ENCODE data around the gene CHMP4B. TPM values are rescaled to one million over a fixed set of nuclear protein-coding genes. Genes with fewer than 3 reads are reported as not detected.

The CHMP4B gene
- total RNA-seq, 4 donors from 2014 or later = 90.8 to 116 (median 100) TPM

DNA sequence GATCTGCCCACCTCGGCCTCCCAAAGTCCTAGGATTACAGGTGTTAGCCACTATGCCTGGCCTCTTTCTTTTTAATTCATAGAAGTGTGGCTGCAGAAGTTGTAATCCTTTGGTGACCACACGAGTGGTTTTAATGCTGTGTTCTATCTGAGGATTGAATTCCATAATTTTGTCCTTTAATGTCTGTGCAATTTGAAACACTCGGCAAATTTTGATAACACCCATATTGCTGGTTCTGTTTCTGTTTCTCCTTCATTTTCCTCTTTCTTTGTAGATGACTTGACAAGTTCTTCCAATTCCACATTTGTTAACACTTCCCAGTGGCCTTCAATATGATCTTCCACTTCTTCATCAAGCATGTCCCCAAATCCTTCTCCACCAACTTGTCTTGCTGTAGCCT, 2.8 kb upstream of the CHMP4B start:
- Histone ChIP-seq H3K36me3 (no peaks in the 10 kb centered on the region), H3K9me3 (no peaks in the 10 kb centered on the region), H3K27ac (replicated peaks in 1 of 4) (no peak overlapping the region), H3K4me3 (no peak overlapping the region), H3K27me3 (no peaks in the 10 kb centered on the region), H3K4me1 (peaks cover 9 to 18% (median 15%) of the 10 kb centered on the region in 4 donors)
- TF ChIP-seq POLR2AphosphoS5 (IDR thresholded peaks at IDR 0.05) (no peak), POLR2A (IDR thresholded peaks at IDR 0.05; ENCODE audit: low read depth) (no peak), EP300 (IDR thresholded peaks at IDR 0.05) (no peak)
- TF ChIP-seq, protein P1, sequence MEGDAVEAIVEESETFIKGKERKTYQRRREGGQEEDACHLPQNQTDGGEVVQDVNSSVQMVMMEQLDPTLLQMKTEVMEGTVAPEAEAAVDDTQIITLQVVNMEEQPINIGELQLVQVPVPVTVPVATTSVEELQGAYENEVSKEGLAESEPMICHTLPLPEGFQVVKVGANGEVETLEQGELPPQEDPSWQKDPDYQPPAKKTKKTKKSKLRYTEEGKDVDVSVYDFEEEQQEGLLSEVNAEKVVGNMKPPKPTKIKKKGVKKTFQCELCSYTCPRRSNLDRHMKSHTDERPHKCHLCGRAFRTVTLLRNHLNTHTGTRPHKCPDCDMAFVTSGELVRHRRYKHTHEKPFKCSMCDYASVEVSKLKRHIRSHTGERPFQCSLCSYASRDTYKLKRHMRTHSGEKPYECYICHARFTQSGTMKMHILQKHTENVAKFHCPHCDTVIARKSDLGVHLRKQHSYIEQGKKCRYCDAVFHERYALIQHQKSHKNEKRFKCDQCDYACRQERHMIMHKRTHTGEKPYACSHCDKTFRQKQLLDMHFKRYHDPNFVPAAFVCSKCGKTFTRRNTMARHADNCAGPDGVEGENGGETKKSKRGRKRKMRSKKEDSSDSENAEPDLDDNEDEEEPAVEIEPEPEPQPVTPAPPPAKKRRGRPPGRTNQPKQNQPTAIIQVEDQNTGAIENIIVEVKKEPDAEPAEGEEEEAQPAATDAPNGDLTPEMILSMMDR (IDR thresholded peaks at IDR 0.05) = no peak
- DNase-seq (ENCODE audit: extremely low spot score) = no peak
- 90% methylated on average over 3 of the region's 3 CpGs for WGBS
- intact Hi-C loops (cut with DNase I) = no loop called here

- no peaks in the 10 kb centered on the region for H3K27me3 ChIP-seq
- H3K9me3 ChIP-seq = no peaks in the 10 kb centered on the region
- H3K36me3 ChIP-seq = no peaks in the 10 kb centered on the region
- TF ChIP-seq, protein P1 (IDR thresholded peaks at IDR 0.05) = no peak
- TF ChIP-seq POLR2AphosphoS5 (IDR thresholded peaks at IDR 0.05) (no peak), POLR2A (IDR thresholded peaks at IDR 0.05; ENCODE audit: low read depth) (no peak), EP300 (IDR thresholded peaks at IDR 0.05) (no peak)
- 51% methylated on average over 5 of the region's 5 CpGs for WGBS
- no peak overlapping the region for H3K4me3 ChIP-seq
- no peak overlapping the region for H3K27ac ChIP-seq (replicated peaks in 1 of 4)
- intact Hi-C loops (cut with DNase I) = no loop called here
- no peak for DNase-seq (ENCODE audit: extremely low spot score)
- peaks cover 26 to 37% (median 33%) of the 10 kb centered on the region in 4 donors for H3K4me1 ChIP-seq
These were observed 889 bp upstream of the CHMP4B start for GRCh38 chr20:33810259-33810658.

- TF ChIP-seq POLR2AphosphoS5 (IDR thresholded peaks at IDR 0.05) (no peak), EP300 (IDR thresholded peaks at IDR 0.05) (no peak), POLR2A (IDR thresholded peaks at IDR 0.05; ENCODE audit: low read depth) (no peak)
- TF ChIP-seq, protein P1 (IDR thresholded peaks at IDR 0.05) = no peak
- no peak for DNase-seq (ENCODE audit: extremely low spot score)
- Histone ChIP-seq H3K27me3 (no peaks in the 10 kb centered on the region), H3K9me3 (no peaks in the 10 kb centered on the region), H3K36me3 (peaks cover 0 to 6% (median 2%) of the 10 kb centered on the region in 4 donors), H3K27ac (replicated peaks in 1 of 4) (peak overlapping the region; percentile 88 to 97 (median 96)), H3K4me1 (peaks cover 31 to 49% (median 43%) of the 10 kb centered on the region in 4 donors), H3K4me3 (peak overlapping the region; percentile 71 to 99 (median 91))
- intact Hi-C loops (cut with DNase I) = no loop called here
- under 1% methylated on average over 12 of the region's 12 CpGs for WGBS
These were observed 616 bp downstream of the CHMP4B start for GRCh38 chr20:33811776-33812151.

- intact Hi-C loops (cut with DNase I) = no loop called here
- H3K4me1 ChIP-seq = peaks cover 33 to 55% (median 48%) of the 10 kb centered on the region in 4 donors
- peaks cover 0 to 6% (median 2%) of the 10 kb centered on the region in 4 donors for H3K36me3 ChIP-seq
- peak overlapping the region; percentile 88 to 97 (median 96) for H3K27ac ChIP-seq (replicated peaks in 1 of 4)
- H3K9me3 ChIP-seq = no peaks in the 10 kb centered on the region
- DNase-seq (ENCODE audit: extremely low spot score) = no peak
- peak overlapping the region; percentile 71 to 99 (median 91) for H3K4me3 ChIP-seq
- WGBS = 4% methylated on average over 14 of the region's 14 CpGs
- peak; percentile 65 to 70 for TF ChIP-seq POLR2AphosphoS5 (IDR thresholded peaks at IDR 0.05)
- TF ChIP-seq POLR2A (IDR thresholded peaks at IDR 0.05; ENCODE audit: low read depth) = no peak
- no peaks in the 10 kb centered on the region for H3K27me3 ChIP-seq
These were observed 1.2 kb downstream of the CHMP4B start for GRCh38 chr20:33812152-33812849.

- Histone ChIP-seq H3K36me3 (peaks cover 0 to 6% (median 2%) of the 10 kb centered on the region in 4 donors), H3K9me3 (no peaks in the 10 kb centered on the region), H3K27me3 (no peaks in the 10 kb centered on the region), H3K27ac (replicated peaks in 1 of 4) (peak overlapping the region; percentile 88 to 97 (median 96)), H3K4me1 (peaks cover 38 to 61% (median 55%) of the 10 kb centered on the region in 4 donors), H3K4me3 (peak overlapping the region; percentile 71 to 99 (median 91))
- DNase-seq (ENCODE audit: extremely low spot score) = no peak
- intact Hi-C loops (cut with DNase I) = no loop called here
- TF ChIP-seq EP300 (IDR thresholded peaks at IDR 0.05) = no peak
- TF ChIP-seq, protein P1 (IDR thresholded peaks at IDR 0.05) = no peak
- no peak for TF ChIP-seq POLR2AphosphoS5 (IDR thresholded peaks at IDR 0.05)
- TF ChIP-seq POLR2A (IDR thresholded peaks at IDR 0.05; ENCODE audit: low read depth) = no peak
- 27% methylated on average over 10 of the region's 10 CpGs for WGBS
These were observed 1.8 kb downstream of the CHMP4B start for GRCh38 chr20:33812908-33813462.

All from esophagus muscularis mucosa (tissue), 4 donors.